ENCODE measurements around the gene TPRN.

The TPRN gene

DNA sequence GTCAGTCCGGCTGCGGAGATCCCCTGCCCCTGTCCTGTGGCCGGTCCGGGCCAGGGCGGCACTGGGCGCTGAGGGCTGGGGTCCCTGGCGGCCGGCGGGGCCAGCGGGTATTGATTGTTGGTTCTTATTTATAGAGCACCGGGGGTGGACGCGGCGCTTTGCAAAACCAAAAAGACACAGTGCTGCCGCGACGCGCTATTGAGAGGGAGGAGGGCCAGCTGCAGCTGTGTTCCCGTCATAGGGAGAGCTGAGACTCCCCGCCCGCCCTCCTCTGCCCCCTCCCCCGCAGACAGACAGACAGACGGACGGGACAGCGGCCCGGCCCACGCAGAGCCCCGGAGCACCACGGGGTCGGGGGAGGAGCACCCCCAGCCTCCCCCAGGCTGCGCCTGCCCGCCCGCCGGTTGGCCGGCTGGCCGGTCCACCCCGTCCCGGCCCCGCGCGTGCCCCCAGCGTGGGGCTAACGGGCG, 33.2 kb downstream of the TPRN start:
- no peak overlapping the region for H3K27ac ChIP-seq (ENCODE audit: low read depth, low read length)
- H3K4me3 ChIP-seq (ENCODE audit: low read depth in 1 of 5, low read length in 5 of 5): no peak overlapping the region
- no peak overlapping the region for H3K9ac ChIP-seq (ENCODE audit: low read length in 5 of 5)
- no peaks in the 10 kb centered on the region for H3K36me3 ChIP-seq (ENCODE audit: control insufficient read depth in 5 of 5, insufficient read depth in 5 of 5, low read length in 5 of 5)
- H3K4me1 ChIP-seq (ENCODE audit: control insufficient read depth in 5 of 5, insufficient read depth in 5 of 5, low read length in 5 of 5): peaks cover 0 to 31% (median 20%) of the 10 kb centered on the region in 5 donors
- no peaks in the 10 kb centered on the region for H3K9me3 ChIP-seq (ENCODE audit: control insufficient read depth in 5 of 5, low read length in 5 of 5)
- H3K27me3 ChIP-seq (ENCODE audit: control insufficient read depth in 5 of 5, insufficient read depth in 4 of 5, low read length in 5 of 5): peaks cover 55 to 88% (median 81%) of the 10 kb centered on the region in 5 donors

DNA sequence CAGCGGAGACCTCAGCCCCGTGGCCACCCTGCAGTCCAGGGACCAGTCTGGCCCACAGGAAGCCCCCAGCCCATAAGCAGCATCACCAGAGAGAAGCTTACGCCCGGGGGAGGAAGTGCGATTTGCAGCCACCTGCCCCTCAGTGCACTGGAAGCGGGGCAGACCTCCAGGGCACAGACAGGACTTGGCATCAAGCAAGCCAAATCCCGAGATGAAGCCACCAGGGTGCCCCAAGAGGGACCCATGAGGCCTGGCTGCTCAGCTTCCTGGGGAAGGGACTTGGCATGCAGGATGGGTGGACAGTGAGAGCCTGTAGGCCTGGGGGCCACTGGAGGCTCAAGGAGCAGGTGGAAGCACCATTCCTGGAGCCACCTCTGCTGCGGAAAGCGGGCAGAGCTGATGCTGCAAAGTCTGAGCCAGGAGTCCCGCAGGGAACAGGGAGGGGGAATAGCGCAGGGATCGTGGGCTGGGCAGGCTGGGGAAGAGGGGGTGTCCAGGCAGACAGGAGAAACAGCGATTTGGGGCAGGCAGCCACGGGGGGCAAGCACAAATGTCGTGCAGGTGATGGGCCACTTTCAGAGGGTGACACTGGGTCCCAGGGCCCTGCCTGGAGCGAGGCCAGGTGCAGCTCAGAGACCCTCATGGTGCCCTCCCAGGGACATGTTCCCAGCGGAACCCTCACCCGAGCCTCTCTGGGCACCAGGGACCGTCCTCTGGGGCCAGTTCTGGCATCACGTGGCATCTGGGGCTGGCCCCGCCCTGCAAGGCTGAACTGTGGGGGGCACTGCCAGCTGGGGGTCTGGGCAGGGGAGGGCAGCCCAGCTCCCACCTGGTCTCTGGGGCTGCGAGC, 33.9 kb downstream of the TPRN start:
- Histone ChIP-seq H3K36me3 (ENCODE audit: control insufficient read depth in 5 of 5, insufficient read depth in 5 of 5, low read length in 5 of 5) (no peaks in the 10 kb centered on the region), H3K27ac (ENCODE audit: low read depth, low read length) (no peak overlapping the region), H3K9me3 (ENCODE audit: control insufficient read depth in 5 of 5, low read length in 5 of 5) (no peaks in the 10 kb centered on the region), H3K27me3 (ENCODE audit: control insufficient read depth in 5 of 5, insufficient read depth in 4 of 5, low read length in 5 of 5) (peaks cover 55 to 88% (median 78%) of the 10 kb centered on the region in 5 donors), H3K4me1 (ENCODE audit: control insufficient read depth in 5 of 5, insufficient read depth in 5 of 5, low read length in 5 of 5) (peaks cover 0 to 31% (median 20%) of the 10 kb centered on the region in 5 donors), H3K9ac (ENCODE audit: low read length in 5 of 5) (no peak overlapping the region), H3K4me3 (ENCODE audit: low read depth in 1 of 5, low read length in 5 of 5) (no peak overlapping the region)

DNA sequence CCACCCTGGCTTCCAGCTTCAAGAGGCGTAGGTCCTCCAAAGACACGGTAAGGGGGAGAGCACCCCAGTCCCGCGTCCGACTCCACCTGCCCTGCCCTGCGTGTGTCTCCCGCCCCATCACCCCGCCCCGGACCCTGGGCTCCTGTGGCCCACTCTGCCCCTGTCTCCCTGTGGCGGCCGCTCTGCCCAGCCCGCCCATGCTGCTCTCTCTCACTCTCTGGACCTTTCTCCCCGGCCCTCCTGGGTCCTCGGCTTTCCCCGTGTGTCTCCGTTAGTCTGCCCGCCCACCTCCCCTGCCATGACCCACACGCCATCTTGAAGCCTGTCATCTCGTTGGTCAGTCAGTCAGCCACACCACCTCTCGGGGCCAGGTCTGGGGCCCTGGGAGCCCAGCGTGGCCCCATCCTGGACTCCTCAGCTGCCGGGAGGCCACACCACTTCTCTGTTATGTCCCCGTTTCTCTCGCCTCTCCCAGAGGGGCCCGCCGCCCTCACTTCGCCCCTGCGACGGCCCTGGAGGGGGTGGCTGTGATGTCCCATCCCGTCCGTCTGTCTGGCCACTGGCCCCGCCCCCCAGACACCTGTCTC, 35.2 kb downstream of the TPRN start:
- Histone ChIP-seq H3K9me3 (ENCODE audit: control insufficient read depth in 5 of 5, low read length in 5 of 5) (no peaks in the 10 kb centered on the region), H3K4me3 (ENCODE audit: low read depth in 1 of 5, low read length in 5 of 5) (no peak overlapping the region), H3K4me1 (ENCODE audit: control insufficient read depth in 5 of 5, insufficient read depth in 5 of 5, low read length in 5 of 5) (peaks cover 0 to 31% (median 20%) of the 10 kb centered on the region in 5 donors), H3K36me3 (ENCODE audit: control insufficient read depth in 5 of 5, insufficient read depth in 5 of 5, low read length in 5 of 5) (no peaks in the 10 kb centered on the region), H3K27me3 (ENCODE audit: control insufficient read depth in 5 of 5, insufficient read depth in 4 of 5, low read length in 5 of 5) (peaks cover 54 to 84% (median 74%) of the 10 kb centered on the region in 5 donors), H3K9ac (ENCODE audit: low read length in 5 of 5) (no peak overlapping the region), H3K27ac (ENCODE audit: low read depth, low read length) (no peak overlapping the region)

DNA sequence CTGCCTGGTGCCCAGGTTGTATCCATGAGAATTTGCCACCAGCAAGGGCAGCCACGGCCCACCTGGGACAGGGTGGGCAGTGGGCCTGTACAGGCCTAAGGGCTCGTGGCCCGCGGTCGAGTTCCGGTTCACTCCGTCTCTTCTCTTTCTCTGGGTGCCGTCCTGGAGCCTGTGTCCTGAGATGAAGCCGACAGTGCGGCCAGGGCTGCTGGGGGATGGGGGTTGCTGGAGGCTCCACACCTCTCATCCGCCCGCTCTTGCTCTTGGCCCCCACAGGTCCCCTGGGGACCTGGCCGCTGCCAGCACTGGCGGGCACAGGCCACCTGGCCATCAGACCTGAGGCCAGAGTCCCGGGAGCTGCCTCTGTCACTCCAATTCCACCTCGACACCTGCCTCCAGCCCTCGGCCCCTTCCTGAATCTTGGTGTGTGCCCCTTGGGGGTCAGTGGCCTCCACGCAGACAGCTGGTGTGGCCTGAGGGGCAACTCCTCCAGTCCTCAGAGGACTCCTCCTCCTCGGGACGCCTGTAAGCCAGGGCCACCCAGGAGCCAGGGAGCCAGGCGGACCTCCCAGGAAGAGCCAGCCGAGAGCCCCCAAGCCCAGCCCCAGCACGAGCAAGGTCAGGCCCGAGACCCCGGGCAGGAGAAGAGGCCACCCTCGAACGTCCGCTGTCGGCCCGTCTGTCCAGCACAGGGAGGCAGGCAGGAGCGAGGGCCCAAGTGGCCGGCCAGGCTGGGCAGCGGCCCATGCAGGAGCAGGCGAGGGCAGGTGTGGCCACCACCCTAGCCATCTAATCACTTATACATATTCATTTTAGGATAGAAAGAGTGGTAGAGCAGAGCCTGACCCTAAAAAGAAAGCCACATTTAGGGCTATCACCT, 35.9 kb downstream of the TPRN start:
- Histone ChIP-seq H3K9ac (ENCODE audit: low read length in 5 of 5) (no peak overlapping the region), H3K9me3 (ENCODE audit: control insufficient read depth in 5 of 5, low read length in 5 of 5) (peaks cover 0 to 2% (median 0%) of the 10 kb centered on the region in 5 donors), H3K36me3 (ENCODE audit: control insufficient read depth in 5 of 5, insufficient read depth in 5 of 5, low read length in 5 of 5) (no peaks in the 10 kb centered on the region), H3K27me3 (ENCODE audit: control insufficient read depth in 5 of 5, insufficient read depth in 4 of 5, low read length in 5 of 5) (peaks cover 54 to 83% (median 72%) of the 10 kb centered on the region in 5 donors), H3K4me3 (ENCODE audit: low read depth in 1 of 5, low read length in 5 of 5) (no peak overlapping the region), H3K4me1 (ENCODE audit: control insufficient read depth in 5 of 5, insufficient read depth in 5 of 5, low read length in 5 of 5) (peaks cover 0 to 28% (median 19%) of the 10 kb centered on the region in 5 donors), H3K27ac (ENCODE audit: low read depth, low read length) (no peak overlapping the region)

DNA sequence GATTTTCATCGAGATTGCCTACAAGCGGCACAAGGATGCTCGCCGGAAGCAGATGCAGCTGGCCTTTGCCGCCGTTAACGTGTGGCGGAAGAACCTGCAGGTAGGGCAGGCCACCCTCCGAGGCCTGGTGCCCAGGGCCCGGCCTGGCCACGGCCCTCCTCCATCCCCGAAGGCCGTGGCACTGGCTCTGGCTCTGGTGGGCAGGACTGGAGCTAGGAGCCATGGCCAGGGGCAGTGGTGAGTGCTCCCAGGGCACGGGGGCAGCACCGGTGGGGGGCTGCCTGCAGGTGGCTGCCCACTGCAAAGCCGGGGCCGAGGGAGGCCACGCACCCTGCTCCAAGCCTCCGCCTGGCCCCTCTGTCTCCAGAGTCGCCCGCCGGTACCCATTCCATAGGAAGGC, 36.7 kb downstream of the TPRN start:
- H3K9me3 ChIP-seq (ENCODE audit: control insufficient read depth in 5 of 5, low read length in 5 of 5): peaks cover 0 to 2% (median 0%) of the 10 kb centered on the region in 5 donors
- H3K4me1 ChIP-seq (ENCODE audit: control insufficient read depth in 5 of 5, insufficient read depth in 5 of 5, low read length in 5 of 5): peaks cover 0 to 19% (median 12%) of the 10 kb centered on the region in 5 donors
- H3K36me3 ChIP-seq (ENCODE audit: control insufficient read depth in 5 of 5, insufficient read depth in 5 of 5, low read length in 5 of 5): no peaks in the 10 kb centered on the region
- no peak overlapping the region for H3K4me3 ChIP-seq (ENCODE audit: low read depth in 1 of 5, low read length in 5 of 5)
- H3K27ac ChIP-seq (ENCODE audit: low read depth, low read length): no peak overlapping the region
- no peak overlapping the region for H3K9ac ChIP-seq (ENCODE audit: low read length in 5 of 5)
- peaks cover 54 to 82% (median 72%) of the 10 kb centered on the region in 5 donors for H3K27me3 ChIP-seq (ENCODE audit: control insufficient read depth in 5 of 5, insufficient read depth in 4 of 5, low read length in 5 of 5)

DNA sequence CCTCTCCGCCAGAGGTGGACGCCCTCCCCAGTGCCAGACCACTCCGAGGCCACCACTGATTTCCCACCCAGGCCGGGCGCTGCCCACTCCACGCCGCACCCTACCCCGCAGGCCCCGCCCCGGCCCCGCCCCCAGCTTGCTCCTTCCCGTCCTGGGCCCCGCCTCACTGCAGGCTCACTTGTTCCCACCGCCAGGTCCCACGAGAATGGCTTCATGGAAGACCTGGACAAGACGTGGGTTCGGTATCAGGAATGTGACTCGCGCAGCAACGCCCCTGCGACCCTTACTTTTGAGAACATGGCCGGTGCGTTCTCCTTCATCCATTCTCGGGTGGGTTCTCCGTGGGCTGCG, 37.2 kb downstream of the TPRN start:
- no peaks in the 10 kb centered on the region for H3K36me3 ChIP-seq (ENCODE audit: control insufficient read depth in 5 of 5, insufficient read depth in 5 of 5, low read length in 5 of 5)
- H3K27me3 ChIP-seq (ENCODE audit: control insufficient read depth in 5 of 5, insufficient read depth in 4 of 5, low read length in 5 of 5): peaks cover 54 to 86% (median 75%) of the 10 kb centered on the region in 5 donors
- H3K4me3 ChIP-seq (ENCODE audit: low read depth in 1 of 5, low read length in 5 of 5): peak overlapping the region in 1 of 5 donors; percentile 22
- H3K27ac ChIP-seq (ENCODE audit: low read depth, low read length): no peak overlapping the region
- no peak overlapping the region for H3K9ac ChIP-seq (ENCODE audit: low read length in 5 of 5)
- peaks cover 0 to 15% (median 9%) of the 10 kb centered on the region in 5 donors for H3K4me1 ChIP-seq (ENCODE audit: control insufficient read depth in 5 of 5, insufficient read depth in 5 of 5, low read length in 5 of 5)
- peaks cover 0 to 2% (median 0%) of the 10 kb centered on the region in 5 donors for H3K9me3 ChIP-seq (ENCODE audit: control insufficient read depth in 5 of 5, low read length in 5 of 5)

DNA sequence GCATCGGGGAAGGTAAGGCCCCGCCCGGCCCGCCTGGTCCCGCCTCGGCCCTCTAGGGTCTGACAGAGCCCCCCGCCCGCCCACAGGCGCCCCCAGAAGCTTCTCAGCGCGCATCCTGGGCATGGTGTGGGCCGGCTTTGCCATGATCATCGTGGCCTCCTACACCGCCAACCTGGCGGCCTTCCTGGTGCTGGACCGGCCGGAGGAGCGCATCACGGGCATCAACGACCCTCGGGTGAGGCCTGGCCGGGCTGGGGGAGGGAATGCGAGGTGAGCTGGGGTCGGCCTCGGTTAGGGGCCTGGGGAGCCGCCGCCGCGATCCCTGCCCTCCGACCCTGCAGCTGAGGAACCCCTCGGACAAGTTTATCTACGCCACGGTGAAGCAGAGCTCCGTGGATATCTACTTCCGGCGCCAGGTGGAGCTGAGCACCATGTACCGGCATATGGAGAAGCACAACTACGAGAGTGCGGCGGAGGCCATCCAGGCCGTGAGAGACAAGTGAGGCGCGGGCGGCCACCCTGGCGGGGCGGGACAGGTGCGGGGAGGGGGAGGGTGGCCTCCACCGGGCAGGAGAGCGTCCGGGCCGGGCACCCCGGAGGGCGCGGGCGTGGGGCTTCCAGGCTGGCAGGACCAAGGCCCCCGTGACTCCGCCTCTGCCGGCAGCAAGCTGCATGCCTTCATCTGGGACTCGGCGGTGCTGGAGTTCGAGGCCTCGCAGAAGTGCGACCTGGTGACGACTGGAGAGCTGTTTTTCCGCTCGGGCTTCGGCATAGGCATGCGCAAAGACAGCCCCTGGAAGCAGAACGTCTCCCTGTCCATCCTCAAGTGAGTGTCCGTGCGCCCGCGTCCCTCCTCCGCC, 37.8 kb downstream of the TPRN start:
- H3K27ac ChIP-seq (ENCODE audit: low read depth, low read length): no peak overlapping the region
- peak overlapping the region in 1 of 5 donors; percentile 22 for H3K4me3 ChIP-seq (ENCODE audit: low read depth in 1 of 5, low read length in 5 of 5)
- peaks cover 60 to 87% (median 81%) of the 10 kb centered on the region in 5 donors for H3K27me3 ChIP-seq (ENCODE audit: control insufficient read depth in 5 of 5, insufficient read depth in 4 of 5, low read length in 5 of 5)

DNA sequence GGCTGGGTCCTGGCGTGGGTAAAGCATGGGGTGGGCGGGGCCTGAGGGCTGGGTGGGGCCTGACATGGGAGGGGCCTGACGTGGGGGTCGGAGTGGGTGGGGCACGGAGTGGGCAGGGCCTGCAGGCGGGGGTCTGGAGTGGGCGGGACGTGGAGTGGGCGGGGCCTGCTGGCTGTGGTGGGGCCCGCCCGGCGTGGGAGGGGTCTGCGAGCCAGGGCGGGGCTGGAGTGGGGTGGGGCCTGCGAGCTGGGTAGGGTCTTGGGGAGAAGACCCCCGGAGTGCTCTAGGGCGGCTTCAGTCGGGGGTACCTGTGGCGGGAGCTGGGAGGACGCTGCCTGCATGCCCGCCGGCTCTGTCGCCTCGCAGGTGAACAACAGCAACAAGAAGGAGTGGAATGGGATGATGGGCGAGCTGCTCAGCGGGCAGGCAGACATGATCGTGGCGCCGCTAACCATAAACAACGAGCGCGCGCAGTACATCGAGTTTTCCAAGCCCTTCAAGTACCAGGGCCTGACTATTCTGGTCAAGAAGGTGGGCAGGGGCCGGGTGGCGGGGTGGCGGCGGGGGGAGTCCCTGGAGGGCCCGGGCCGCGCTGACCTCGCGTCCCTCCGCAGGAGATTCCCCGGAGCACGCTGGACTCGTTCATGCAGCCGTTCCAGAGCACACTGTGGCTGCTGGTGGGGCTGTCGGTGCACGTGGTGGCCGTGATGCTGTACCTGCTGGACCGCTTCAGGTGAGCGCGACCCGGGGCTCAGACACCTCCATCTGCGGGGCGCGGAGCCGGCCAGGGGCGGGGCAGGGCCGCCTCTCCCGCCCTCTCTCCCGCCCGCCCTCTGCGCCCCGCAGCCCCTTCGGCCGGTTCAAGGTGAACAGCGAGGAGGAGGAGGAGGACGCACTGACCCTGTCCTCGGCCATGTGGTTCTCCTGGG, 38.7 kb downstream of the TPRN start:
- no peaks in the 10 kb centered on the region for H3K36me3 ChIP-seq (ENCODE audit: control insufficient read depth in 5 of 5, insufficient read depth in 5 of 5, low read length in 5 of 5)
- no peak overlapping the region for H3K9ac ChIP-seq (ENCODE audit: low read length in 5 of 5)
- no peak overlapping the region for H3K27ac ChIP-seq (ENCODE audit: low read depth, low read length)
- peaks cover 61 to 89% (median 83%) of the 10 kb centered on the region in 5 donors for H3K27me3 ChIP-seq (ENCODE audit: control insufficient read depth in 5 of 5, insufficient read depth in 4 of 5, low read length in 5 of 5)
- no peak overlapping the region for H3K4me3 ChIP-seq (ENCODE audit: low read depth in 1 of 5, low read length in 5 of 5)
- peaks cover 0 to 10% (median 4%) of the 10 kb centered on the region in 5 donors for H3K4me1 ChIP-seq (ENCODE audit: control insufficient read depth in 5 of 5, insufficient read depth in 5 of 5, low read length in 5 of 5)
- H3K9me3 ChIP-seq (ENCODE audit: control insufficient read depth in 5 of 5, low read length in 5 of 5): peaks cover 0 to 2% (median 0%) of the 10 kb centered on the region in 5 donors

More for the DNA sequence above, 37.8 kb downstream of the TPRN start:
- Histone ChIP-seq H3K36me3 (ENCODE audit: control insufficient read depth in 5 of 5, insufficient read depth in 5 of 5, low read length in 5 of 5) (no peaks in the 10 kb centered on the region), H3K4me1 (ENCODE audit: control insufficient read depth in 5 of 5, insufficient read depth in 5 of 5, low read length in 5 of 5) (peaks cover 0 to 10% (median 4%) of the 10 kb centered on the region in 5 donors), H3K9ac (ENCODE audit: low read length in 5 of 5) (no peak overlapping the region), H3K9me3 (ENCODE audit: control insufficient read depth in 5 of 5, low read length in 5 of 5) (peaks cover 0 to 2% (median 0%) of the 10 kb centered on the region in 5 donors)

All from subcutaneous abdominal adipose tissue (tissue), 5 donors.